Astrocyte of the spinal cord (primary cell): ENCODE results near the gene CDK14.

Source experiments
- DNase-seq: peaks from one replicate; pipeline ENCODE4 v3.0.0; 2011; ENCODE audit warnings: low read depth, low spot score
- H3K4me3 ChIP-seq: 2 replicates; pipeline ENCODE4 v1.5.1; 2011; ENCODE audit warnings: low read depth, mild to moderate bottlenecking, low read length, moderate library complexity
- CTCF ChIP-seq: IDR thresholded peaks from 2 replicates; pipeline ENCODE4 v1.5.1; 2012; ENCODE audit warnings: low read depth, mild to moderate bottlenecking, low read length, inconsistent platforms
- in situ Hi-C: cut with HindIII; loops from 2 replicates; pipeline ENCODE4 v1.10.0; 2017; ENCODE audit warnings: low sequenced_read_pairs

The CDK14 gene

DNA sequence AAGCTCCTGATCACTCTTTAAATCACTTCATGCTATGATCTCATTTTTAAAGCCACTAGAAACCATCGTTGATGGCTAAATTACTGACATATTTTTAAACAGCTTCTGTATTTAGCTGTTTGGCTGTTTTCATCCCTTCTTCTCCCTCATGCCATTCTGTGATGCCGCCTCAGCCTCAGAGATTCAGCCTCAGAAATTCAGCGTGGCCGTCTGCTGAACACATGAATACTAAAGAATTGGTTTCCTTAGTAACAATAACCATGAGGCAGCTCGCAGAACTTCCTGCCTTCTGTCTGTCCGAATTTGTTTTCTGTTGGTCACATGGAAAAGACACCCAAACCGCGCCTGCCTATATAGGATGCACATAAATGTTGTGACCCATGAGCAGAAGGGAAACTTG lies 637.1 kb downstream of the CDK14 start:
- no peak for DNase-seq
- in situ Hi-C loops: no loop called here
- no peak overlapping the region for H3K4me3 ChIP-seq
- no peak for TF ChIP-seq CTCF

DNA sequence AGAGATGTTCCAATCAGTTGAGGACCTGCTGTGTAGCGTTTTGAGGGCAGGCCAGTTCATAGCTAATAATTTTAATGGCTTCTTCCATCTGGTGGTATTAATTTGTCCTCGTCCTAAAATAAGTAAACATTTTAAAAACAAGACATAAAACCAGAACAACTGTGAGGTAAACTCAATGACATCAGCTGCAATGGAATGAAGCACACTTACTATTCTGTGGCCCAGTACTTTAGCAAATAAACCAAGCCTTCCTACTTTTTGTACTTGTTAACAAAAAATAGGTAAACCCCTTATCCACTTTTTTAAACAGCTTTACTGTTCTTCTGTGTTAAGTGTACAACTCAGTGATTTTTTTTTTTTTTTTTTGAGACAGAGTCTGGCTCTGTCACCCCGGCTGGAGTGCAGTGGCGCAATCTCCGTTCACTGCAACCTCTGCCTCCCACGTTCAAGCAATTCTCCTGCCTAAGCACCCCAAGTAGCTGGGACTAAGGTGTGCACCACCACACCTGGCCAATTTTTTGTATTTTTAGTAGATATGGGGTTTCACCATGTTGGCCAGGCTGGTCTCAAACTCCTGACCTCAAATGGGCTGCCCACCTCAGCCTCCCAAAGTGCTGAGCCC lies 639.2 kb downstream of the CDK14 start:
- in situ Hi-C loops: no loop called here
- TF ChIP-seq CTCF: no peak
- no peak overlapping the region for H3K4me3 ChIP-seq
- no peak for DNase-seq

DNA sequence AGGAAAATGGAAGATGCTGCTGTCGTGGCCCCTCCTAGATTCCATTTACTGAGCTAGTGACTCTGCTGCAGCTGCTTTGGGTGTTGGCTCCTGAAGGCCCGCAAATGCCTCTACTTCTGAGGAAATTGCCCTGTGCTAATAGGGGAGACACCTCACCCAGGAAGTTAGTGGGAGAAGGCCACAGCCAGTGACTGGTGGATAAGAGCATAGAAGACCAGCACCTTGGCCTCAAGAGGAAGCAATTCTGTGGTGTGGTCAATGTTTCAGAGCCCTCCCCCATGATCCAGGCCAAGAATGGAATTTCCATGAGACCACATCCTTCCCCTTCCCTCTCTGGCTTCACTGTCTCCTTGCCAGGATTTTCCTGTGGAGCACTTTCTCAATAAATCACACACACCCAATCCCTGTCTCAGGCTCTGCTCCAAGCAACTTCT lies 643.1 kb downstream of the CDK14 start:
- TF ChIP-seq CTCF: no peak
- peak; percentile 87 for DNase-seq
- H3K4me3 ChIP-seq: no peak overlapping the region
- in situ Hi-C loops: no loop called here

- H3K4me3 ChIP-seq: no peak overlapping the region
- TF ChIP-seq CTCF: no peak
- in situ Hi-C loops: no loop called here
- no peak for DNase-seq
Observed at GRCh38 chr7:91239772-91240171, 643.7 kb downstream of the CDK14 start.

- in situ Hi-C loops: no loop called here
- DNase-seq: peak; percentile 35
- no peak for TF ChIP-seq CTCF
- H3K4me3 ChIP-seq: no peak overlapping the region
Observed at GRCh38 chr7:91240376-91240941, 644.3 kb downstream of the CDK14 start.

GRCh38 chr7:91242097-91242844 lies 646.1 kb downstream of the CDK14 start:
- DNase-seq: peak; percentile 52
- in situ Hi-C loops: no loop called here
- TF ChIP-seq CTCF: no peak
- no peak overlapping the region for H3K4me3 ChIP-seq
